ENCODE results near the gene FRMD4A.

The FRMD4A gene

GRCh38 chr10:14163377-14164086, 167.2 kb downstream of the FRMD4A start:
- no peak overlapping the region for H3K4me3 Mint-ChIP-seq
- H3K36me3 Mint-ChIP-seq (ENCODE audit: low read depth): no peaks in the 10 kb centered on the region
- no peaks in the 10 kb centered on the region for H3K9me3 Mint-ChIP-seq
- H3K4me1 Mint-ChIP-seq (ENCODE audit: low read depth): no peaks in the 10 kb centered on the region
- H3K27me3 Mint-ChIP-seq: peaks cover 4% of the 10 kb centered on the region
- intact Hi-C loops (cut with micrococcal nuclease): no loop called here
- H3K27ac Mint-ChIP-seq: no peak overlapping the region

GRCh38 chr10:14162629-14163344, 167.9 kb downstream of the FRMD4A start:
- Mint-ChIP-seq H3K36me3 (ENCODE audit: low read depth) (no peaks in the 10 kb centered on the region), H3K27ac (no peak overlapping the region), H3K27me3 (peaks cover 5% of the 10 kb centered on the region), H3K4me1 (ENCODE audit: low read depth) (no peaks in the 10 kb centered on the region), H3K4me3 (no peak overlapping the region), H3K9me3 (no peaks in the 10 kb centered on the region)
- intact Hi-C loops (cut with micrococcal nuclease): no loop called here

GRCh38 chr10:14162061-14162460, 168.7 kb downstream of the FRMD4A start:
- H3K27me3 Mint-ChIP-seq: peaks cover 4% of the 10 kb centered on the region
- H3K4me3 Mint-ChIP-seq: no peak overlapping the region
- no peaks in the 10 kb centered on the region for H3K36me3 Mint-ChIP-seq (ENCODE audit: low read depth)
- no peak overlapping the region for H3K27ac Mint-ChIP-seq
- intact Hi-C loops (cut with micrococcal nuclease): no loop called here
- no peaks in the 10 kb centered on the region for H3K9me3 Mint-ChIP-seq
- H3K4me1 Mint-ChIP-seq (ENCODE audit: low read depth): no peaks in the 10 kb centered on the region

GRCh38 chr10:14160299-14160698, 170.4 kb downstream of the FRMD4A start:
- no peak overlapping the region for H3K27ac Mint-ChIP-seq
- peaks cover 4% of the 10 kb centered on the region for H3K27me3 Mint-ChIP-seq
- no peaks in the 10 kb centered on the region for H3K4me1 Mint-ChIP-seq (ENCODE audit: low read depth)
- intact Hi-C loops (cut with micrococcal nuclease): no loop called here
- H3K4me3 Mint-ChIP-seq: no peak overlapping the region
- no peaks in the 10 kb centered on the region for H3K36me3 Mint-ChIP-seq (ENCODE audit: low read depth)
- H3K9me3 Mint-ChIP-seq: no peaks in the 10 kb centered on the region

- Mint-ChIP-seq H3K27ac (no peak overlapping the region), H3K9me3 (no peaks in the 10 kb centered on the region), H3K36me3 (ENCODE audit: low read depth) (no peaks in the 10 kb centered on the region), H3K27me3 (peaks cover 3% of the 10 kb centered on the region), H3K4me3 (no peak overlapping the region), H3K4me1 (ENCODE audit: low read depth) (no peaks in the 10 kb centered on the region)
- intact Hi-C loops (cut with micrococcal nuclease): no loop called here
Observed at GRCh38 chr10:14158575-14158974, 172.1 kb downstream of the FRMD4A start.

GRCh38 chr10:14156104-14156503, 174.6 kb downstream of the FRMD4A start:
- Mint-ChIP-seq H3K27me3 (peaks cover 3% of the 10 kb centered on the region), H3K9me3 (no peaks in the 10 kb centered on the region), H3K4me3 (no peak overlapping the region), H3K27ac (no peak overlapping the region), H3K4me1 (ENCODE audit: low read depth) (no peaks in the 10 kb centered on the region), H3K36me3 (ENCODE audit: low read depth) (no peaks in the 10 kb centered on the region)
- intact Hi-C loops (cut with micrococcal nuclease): no loop called here

- Mint-ChIP-seq H3K9me3 (no peaks in the 10 kb centered on the region), H3K27me3 (peaks cover 5% of the 10 kb centered on the region), H3K4me3 (no peak overlapping the region), H3K27ac (no peak overlapping the region), H3K4me1 (ENCODE audit: low read depth) (no peaks in the 10 kb centered on the region), H3K36me3 (ENCODE audit: low read depth) (no peaks in the 10 kb centered on the region)
- intact Hi-C loops (cut with micrococcal nuclease): no loop called here
Observed at GRCh38 chr10:14153570-14154055, 177.1 kb downstream of the FRMD4A start.

- H3K27me3 Mint-ChIP-seq: peaks cover 6% of the 10 kb centered on the region
- H3K27ac Mint-ChIP-seq: no peak overlapping the region
- H3K4me3 Mint-ChIP-seq: no peak overlapping the region
- H3K36me3 Mint-ChIP-seq (ENCODE audit: low read depth): no peaks in the 10 kb centered on the region
- intact Hi-C loops (cut with micrococcal nuclease): no loop called here
- no peaks in the 10 kb centered on the region for H3K4me1 Mint-ChIP-seq (ENCODE audit: low read depth)
- no peaks in the 10 kb centered on the region for H3K9me3 Mint-ChIP-seq
Observed at GRCh38 chr10:14151571-14151970, 179.2 kb downstream of the FRMD4A start.

GRCh38 chr10:14150526-14150925, 180.2 kb downstream of the FRMD4A start:
- intact Hi-C loops (cut with micrococcal nuclease): no loop called here
- H3K4me1 Mint-ChIP-seq (ENCODE audit: low read depth): no peaks in the 10 kb centered on the region
- H3K27me3 Mint-ChIP-seq: peaks cover 6% of the 10 kb centered on the region
- H3K27ac Mint-ChIP-seq: no peak overlapping the region
- no peak overlapping the region for H3K4me3 Mint-ChIP-seq
- H3K36me3 Mint-ChIP-seq (ENCODE audit: low read depth): no peaks in the 10 kb centered on the region
- no peaks in the 10 kb centered on the region for H3K9me3 Mint-ChIP-seq

- peaks cover 6% of the 10 kb centered on the region for H3K27me3 Mint-ChIP-seq
Observed at GRCh38 chr10:14146501-14146900, 184.2 kb downstream of the FRMD4A start.

GRCh38 chr10:14146025-14146424, 184.7 kb downstream of the FRMD4A start:
- H3K9me3 Mint-ChIP-seq: no peaks in the 10 kb centered on the region
- intact Hi-C loops (cut with micrococcal nuclease): no loop called here
- peaks cover 6% of the 10 kb centered on the region for H3K27me3 Mint-ChIP-seq
- H3K4me3 Mint-ChIP-seq: no peak overlapping the region
- H3K4me1 Mint-ChIP-seq (ENCODE audit: low read depth): no peaks in the 10 kb centered on the region
- H3K36me3 Mint-ChIP-seq (ENCODE audit: low read depth): no peaks in the 10 kb centered on the region
- H3K27ac Mint-ChIP-seq: no peak overlapping the region

More at GRCh38 chr10:14146501-14146900, 184.2 kb downstream of the FRMD4A start:
- no peaks in the 10 kb centered on the region for H3K9me3 Mint-ChIP-seq
- H3K4me1 Mint-ChIP-seq (ENCODE audit: low read depth): no peaks in the 10 kb centered on the region
- no peak overlapping the region for H3K4me3 Mint-ChIP-seq
- intact Hi-C loops (cut with micrococcal nuclease): no loop called here
- H3K36me3 Mint-ChIP-seq (ENCODE audit: low read depth): no peaks in the 10 kb centered on the region
- H3K27ac Mint-ChIP-seq: no peak overlapping the region

- intact Hi-C loops (cut with micrococcal nuclease): no loop called here
- Mint-ChIP-seq H3K4me1 (ENCODE audit: low read depth) (no peaks in the 10 kb centered on the region), H3K36me3 (ENCODE audit: low read depth) (no peaks in the 10 kb centered on the region), H3K4me3 (no peak overlapping the region), H3K27ac (no peak overlapping the region), H3K27me3 (peaks cover 3% of the 10 kb centered on the region), H3K9me3 (no peaks in the 10 kb centered on the region)
Observed at GRCh38 chr10:14144451-14144850, 186.3 kb downstream of the FRMD4A start.

- Mint-ChIP-seq H3K4me3 (no peak overlapping the region), H3K9me3 (no peaks in the 10 kb centered on the region), H3K27ac (no peak overlapping the region), H3K36me3 (ENCODE audit: low read depth) (no peaks in the 10 kb centered on the region), H3K4me1 (ENCODE audit: low read depth) (no peaks in the 10 kb centered on the region), H3K27me3 (peaks cover 3% of the 10 kb centered on the region)
- intact Hi-C loops (cut with micrococcal nuclease): no loop called here
Observed at GRCh38 chr10:14142606-14143250, 188.0 kb downstream of the FRMD4A start.

- Mint-ChIP-seq H3K36me3 (ENCODE audit: low read depth) (no peaks in the 10 kb centered on the region), H3K27ac (no peak overlapping the region), H3K27me3 (no peaks in the 10 kb centered on the region), H3K4me3 (no peak overlapping the region), H3K4me1 (ENCODE audit: low read depth) (no peaks in the 10 kb centered on the region), H3K9me3 (no peaks in the 10 kb centered on the region)
- intact Hi-C loops (cut with micrococcal nuclease): no loop called here
Observed at GRCh38 chr10:14141283-14141682, 189.4 kb downstream of the FRMD4A start.
